ENCODE results near the gene DUSP15. TPM values are rescaled to one million over a fixed set of nuclear protein-coding genes. Genes with fewer than 3 reads are reported as not detected.
A peak's percentile ranks its signal among the peaks of the same experiment; 100 is the strongest.

Gene DUSP15
- total RNA-seq, 8 experiments from 2014 or later = 1.8 to 30.0 (median 14.5) TPM

DNA sequence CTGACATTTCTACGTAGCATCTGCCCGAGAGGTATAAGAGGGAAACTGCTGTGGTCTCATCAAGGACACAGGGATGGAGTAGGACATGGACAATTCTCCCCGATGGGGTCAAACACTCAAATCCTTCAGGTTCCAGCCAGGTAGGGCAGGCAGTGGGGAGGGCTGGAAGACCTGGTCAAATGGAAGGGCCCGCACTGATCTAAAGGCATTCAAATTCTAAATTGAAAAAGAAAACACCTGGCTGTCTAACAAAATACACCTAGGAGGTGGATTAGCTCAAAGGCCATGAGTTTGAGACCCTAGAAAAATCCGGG, 8.2 kb downstream of the DUSP15 start:
- Histone ChIP-seq H3K27ac (peak overlapping the region; percentile 56 to 82), H3K4me1 (replicated peaks in 1 of 2) (peaks cover 16 to 24% of the 10 kb centered on the region in 2 donors), H3K4me3 (peak overlapping the region in 3 of 5 donors; percentile 42 to 61 (median 45))
- WGBS, 10 experiments = 51 to 100% (median 78%) methylated on average over 1 to 4 of the region's 5 CpGs; no CpG with 5 or more reads in 4 of the 10 experiments
- no peak for ATAC-seq (replicated peaks in 6 of 8)
- in situ Hi-C loops (cut with MboI; ENCODE audit: low pct_unique_long_range_greater_than_20kb in 2 of 9, low sequenced_read_pairs in 9 of 9, unreplicated experiment in 9 of 9) = loop anchor here in 1 of 9 experiments (25.0 kb wide), 1 partner anchor 100 kb away; the partner anchor contains the start of genes PDRG1 and XKR7

DNA sequence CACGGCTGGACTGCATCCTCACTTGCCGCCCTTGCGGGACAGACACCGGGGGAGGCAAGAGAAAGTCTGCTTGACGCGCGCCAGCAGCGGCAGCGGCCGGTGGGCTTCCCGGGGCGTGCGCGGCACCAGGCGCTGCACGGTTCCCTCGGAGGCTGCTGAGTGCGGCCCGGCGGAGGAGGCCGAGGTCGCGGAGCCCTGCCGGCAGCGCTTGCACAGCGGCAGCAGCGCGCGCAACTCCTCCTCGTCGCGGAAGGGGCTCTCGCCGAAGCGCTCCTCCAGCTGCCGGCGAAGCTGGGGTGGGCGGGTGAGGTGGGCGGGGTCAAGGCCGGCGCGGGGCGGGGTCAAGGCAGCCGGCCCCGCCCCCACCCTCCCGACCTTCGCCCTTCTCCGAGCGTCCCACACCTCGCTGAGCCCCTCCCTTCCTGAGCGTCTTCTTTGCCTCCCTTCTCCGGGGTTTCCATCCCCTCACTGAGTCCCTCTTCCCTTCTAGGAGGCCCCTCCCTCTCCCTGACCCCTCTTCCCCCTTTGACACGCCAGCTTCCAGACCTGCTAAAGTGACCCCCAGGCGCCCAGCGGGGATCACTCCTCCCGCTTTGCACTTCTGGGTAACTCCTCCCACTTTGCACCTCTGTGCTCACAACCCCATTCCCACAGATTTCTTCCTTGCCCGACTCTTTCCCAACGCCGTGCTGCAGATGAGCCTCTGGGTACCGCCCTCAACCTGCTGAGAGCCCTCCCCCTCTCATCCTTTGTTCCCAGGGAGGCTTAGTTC, 8.8 kb downstream of the DUSP15 start:
- Histone ChIP-seq H3K27ac (peak overlapping the region; percentile 82 to 87), H3K4me1 (replicated peaks in 1 of 2) (peaks cover 16 to 24% of the 10 kb centered on the region in 2 donors), H3K4me3 (peak overlapping the region; percentile 42 to 61 (median 45))
- WGBS, 10 experiments = 0 to 60% (median 15%) methylated on average over 1 to 8 of the region's 60 CpGs; no CpG with 5 or more reads in 6 of the 10 experiments
- peak; percentile 67 to 94 (median 84) for ATAC-seq (replicated peaks in 6 of 8)
- in situ Hi-C loops (cut with MboI; ENCODE audit: low pct_unique_long_range_greater_than_20kb in 2 of 9, low sequenced_read_pairs in 9 of 9, unreplicated experiment in 9 of 9) = loop anchor here in 1 of 9 experiments (25.0 kb wide), 1 partner anchor 101 kb away; the partner anchor contains the start of genes PDRG1 and XKR7

GRCh38 chr20:31861135-31861384, 9.3 kb downstream of the DUSP15 start:
- no CpG with 5 or more reads among the region's 20 CpGs for WGBS, 10 experiments
- H3K4me3 ChIP-seq = peak overlapping the region; percentile 42 to 61 (median 45)
- peaks cover 16 to 24% of the 10 kb centered on the region in 2 donors for H3K4me1 ChIP-seq (replicated peaks in 1 of 2)
- peak overlapping the region; percentile 82 to 87 for H3K27ac ChIP-seq
- peak; percentile 29 to 75 (median 71) for ATAC-seq (replicated peaks in 6 of 8)
- in situ Hi-C loops (cut with MboI; ENCODE audit: low pct_unique_long_range_greater_than_20kb in 2 of 9, low sequenced_read_pairs in 9 of 9, unreplicated experiment in 9 of 9) = loop anchor here in 1 of 9 experiments (25.0 kb wide), 1 partner anchor 101 kb away; the partner anchor contains the start of genes PDRG1 and XKR7

GRCh38 chr20:31860390-31861134, 9.8 kb downstream of the DUSP15 start:
- H3K4me3 ChIP-seq = peak overlapping the region; percentile 42 to 61 (median 45)
- H3K4me1 ChIP-seq (replicated peaks in 1 of 2) = peaks cover 16 to 24% of the 10 kb centered on the region in 2 donors
- in situ Hi-C loops (cut with MboI; ENCODE audit: low pct_unique_long_range_greater_than_20kb in 2 of 9, low sequenced_read_pairs in 9 of 9, unreplicated experiment in 9 of 9) = loop anchor here in 1 of 9 experiments (25.0 kb wide), 1 partner anchor 102 kb away; the partner anchor contains the start of genes PDRG1 and XKR7
- peak in 7 of 8 experiments; percentile 6 to 70 (median 25) for ATAC-seq (replicated peaks in 6 of 8)
- H3K27ac ChIP-seq = peak overlapping the region; percentile 82 to 87
- WGBS, 10 experiments = 0 to 22% (median 11%) methylated on average over 1 to 4 of the region's 15 CpGs; no CpG with 5 or more reads in 3 of the 10 experiments

GRCh38 chr20:31859998-31860380, 10.3 kb downstream of the DUSP15 start:
- in situ Hi-C loops (cut with MboI; ENCODE audit: low pct_unique_long_range_greater_than_20kb in 2 of 9, low sequenced_read_pairs in 9 of 9, unreplicated experiment in 9 of 9) = loop anchor here in 3 of 9 experiments (10.0 to 25.0 kb wide), 3 partner anchors 95 to 165 kb away; partner anchors contain the start of genes PDRG1 (in 2 of the 3) and XKR7 (in 1 of the 3)
- no peak for ATAC-seq (replicated peaks in 6 of 8)
- peak overlapping the region in 1 of 5 donors; percentile 45 for H3K4me3 ChIP-seq
- H3K27ac ChIP-seq = peak overlapping the region in 1 of 2 donors; percentile 82
- 10 to 80% (median 53%) methylated on average over 1 to 6 of the region's 7 CpGs for WGBS, 10 experiments
- peaks cover 16 to 24% of the 10 kb centered on the region in 2 donors for H3K4me1 ChIP-seq (replicated peaks in 1 of 2)

GRCh38 chr20:31859266-31859997, 10.9 kb downstream of the DUSP15 start:
- in situ Hi-C loops (cut with MboI; ENCODE audit: low pct_unique_long_range_greater_than_20kb in 2 of 9, low sequenced_read_pairs in 9 of 9, unreplicated experiment in 9 of 9) = loop anchor here in 3 of 9 experiments (10.0 to 25.0 kb wide), 3 partner anchors 95 to 165 kb away; partner anchors contain the start of genes PDRG1 (in 2 of the 3) and XKR7 (in 1 of the 3)

DNA sequence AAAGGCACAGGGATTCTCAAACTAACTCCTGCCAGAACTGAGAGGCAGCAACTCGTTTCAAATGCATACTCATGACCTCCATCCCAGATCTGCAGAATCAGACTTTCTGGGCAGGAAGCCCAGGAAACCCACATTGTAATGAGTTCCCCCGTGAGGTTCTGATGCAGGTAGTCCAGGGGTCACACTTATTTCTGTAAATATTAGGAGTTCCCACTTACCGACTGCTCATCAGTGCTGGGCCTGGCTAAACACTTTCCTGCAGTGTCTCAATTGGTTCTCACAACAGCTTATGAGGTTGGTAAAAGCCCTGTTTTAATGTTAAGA, 11.6 kb downstream of the DUSP15 start:
- 20 to 90% (median 83%) methylated on average over 1 to 2 of the region's 3 CpGs; no CpG with 5 or more reads in 6 of the 10 experiments for WGBS, 10 experiments
- H3K27ac ChIP-seq = no peak overlapping the region
- no peak overlapping the region for H3K4me3 ChIP-seq
- in situ Hi-C loops (cut with MboI; ENCODE audit: low pct_unique_long_range_greater_than_20kb in 2 of 9, low sequenced_read_pairs in 9 of 9, unreplicated experiment in 9 of 9) = loop anchor here in 3 of 9 experiments (10.0 to 25.0 kb wide), 3 partner anchors 96 to 166 kb away; partner anchors contain the start of genes PDRG1 (in 2 of the 3) and XKR7 (in 1 of the 3)
- H3K4me1 ChIP-seq (replicated peaks in 1 of 2) = peaks cover 16 to 24% of the 10 kb centered on the region in 2 donors
- no peak for ATAC-seq (replicated peaks in 6 of 8)

More at GRCh38 chr20:31859266-31859997, 10.9 kb downstream of the DUSP15 start:
- 23 to 100% (median 76%) methylated on average over 1 to 3 of the region's 5 CpGs; no CpG with 5 or more reads in 6 of the 10 experiments for WGBS, 10 experiments
- Histone ChIP-seq H3K4me1 (replicated peaks in 1 of 2) (peaks cover 16 to 24% of the 10 kb centered on the region in 2 donors), H3K27ac (no peak overlapping the region), H3K4me3 (no peak overlapping the region)
- ATAC-seq (replicated peaks in 6 of 8) = no peak

DNA sequence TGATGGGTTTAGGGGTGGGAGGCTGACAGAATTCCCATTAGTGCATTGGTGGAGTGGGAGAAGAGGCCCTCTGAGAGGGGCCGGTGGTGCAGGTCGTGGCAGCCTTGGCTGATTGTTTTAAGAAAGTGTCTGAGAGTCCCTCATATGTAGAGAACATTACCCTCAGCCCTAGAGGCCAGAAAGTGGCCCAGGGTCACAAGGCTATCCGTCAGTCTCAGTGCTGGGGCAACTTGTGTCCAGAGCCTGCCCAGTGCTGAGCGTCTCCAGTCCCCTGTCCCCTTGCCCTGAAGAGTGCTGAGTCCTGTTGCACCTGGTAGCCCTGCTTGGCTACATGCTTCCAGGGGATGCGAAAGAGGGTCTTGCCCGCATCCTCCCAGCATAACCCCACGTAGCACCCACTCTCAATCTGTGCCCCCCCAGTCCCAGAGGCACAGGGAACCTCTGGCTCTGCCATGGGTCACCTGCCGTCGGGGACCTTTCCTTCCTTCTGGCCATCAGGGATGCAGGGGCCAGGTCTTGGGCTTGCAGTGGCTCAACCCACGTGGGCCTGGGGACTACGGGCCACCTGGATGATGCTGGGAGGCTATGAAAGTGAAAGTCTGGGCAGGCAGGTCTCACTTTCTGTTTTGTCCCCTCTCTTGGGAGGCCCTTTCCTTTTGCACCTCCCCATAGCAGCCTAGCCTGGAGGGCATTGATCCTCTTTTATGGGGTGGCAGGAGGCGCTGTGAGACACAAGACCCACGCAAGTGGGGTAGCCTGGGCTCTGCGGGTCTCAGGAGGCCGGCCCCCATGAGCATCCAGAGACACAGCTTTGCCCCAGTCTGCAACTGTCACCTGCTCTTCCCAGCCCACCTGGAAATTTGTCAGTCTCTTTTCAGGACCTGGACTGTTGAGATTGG, 12.2 kb downstream of the DUSP15 start:
- Histone ChIP-seq H3K27ac (no peak overlapping the region), H3K4me1 (replicated peaks in 1 of 2) (peaks cover 16 to 24% of the 10 kb centered on the region in 2 donors), H3K4me3 (no peak overlapping the region)
- ATAC-seq (replicated peaks in 6 of 8) = no peak
- 0 to 100% (median 83%) methylated on average over 1 to 10 of the region's 15 CpGs; no CpG with 5 or more reads in 2 of the 10 experiments for WGBS, 10 experiments
- in situ Hi-C loops (cut with MboI; ENCODE audit: low pct_unique_long_range_greater_than_20kb in 2 of 9, low sequenced_read_pairs in 9 of 9, unreplicated experiment in 9 of 9) = loop anchor here in 3 of 9 experiments (10.0 to 25.0 kb wide), 3 partner anchors 97 to 167 kb away; partner anchors contain the start of genes PDRG1 (in 2 of the 3) and XKR7 (in 1 of the 3)

DNA sequence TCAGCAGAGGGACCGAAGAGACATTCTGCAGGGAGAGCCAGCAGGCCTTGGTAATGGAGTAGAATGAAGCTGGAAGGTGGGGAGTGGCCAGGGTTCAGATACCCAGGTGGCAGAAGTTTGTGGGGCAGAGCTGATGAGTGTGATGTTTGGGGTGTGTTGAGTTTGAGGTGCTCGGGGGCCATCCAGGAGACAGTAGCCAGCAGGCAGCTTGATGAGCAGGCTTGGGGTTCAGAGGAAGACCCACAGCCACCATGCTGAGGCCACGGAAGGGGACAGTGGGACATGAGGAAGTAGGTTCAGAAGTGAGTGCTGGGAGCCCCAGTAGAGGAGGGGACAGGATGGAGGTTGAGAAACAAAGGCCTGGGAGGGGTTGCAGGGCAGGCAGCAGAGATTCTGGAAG, 13.8 kb downstream of the DUSP15 start:
- Histone ChIP-seq H3K27ac (no peak overlapping the region), H3K4me1 (replicated peaks in 1 of 2) (peaks cover 15 to 20% of the 10 kb centered on the region in 2 donors), H3K4me3 (no peak overlapping the region)
- WGBS, 10 experiments = 0 to 100% (median 55%) methylated on average over 1 to 3 of the region's 3 CpGs; no CpG with 5 or more reads in 2 of the 10 experiments
- ATAC-seq (replicated peaks in 6 of 8) = no peak
- in situ Hi-C loops (cut with MboI; ENCODE audit: low pct_unique_long_range_greater_than_20kb in 2 of 9, low sequenced_read_pairs in 9 of 9, unreplicated experiment in 9 of 9) = loop anchor here in 3 of 9 experiments (10.0 to 25.0 kb wide), 3 partner anchors 98 to 168 kb away; partner anchors contain the start of genes PDRG1 (in 2 of the 3) and XKR7 (in 1 of the 3)

DNA sequence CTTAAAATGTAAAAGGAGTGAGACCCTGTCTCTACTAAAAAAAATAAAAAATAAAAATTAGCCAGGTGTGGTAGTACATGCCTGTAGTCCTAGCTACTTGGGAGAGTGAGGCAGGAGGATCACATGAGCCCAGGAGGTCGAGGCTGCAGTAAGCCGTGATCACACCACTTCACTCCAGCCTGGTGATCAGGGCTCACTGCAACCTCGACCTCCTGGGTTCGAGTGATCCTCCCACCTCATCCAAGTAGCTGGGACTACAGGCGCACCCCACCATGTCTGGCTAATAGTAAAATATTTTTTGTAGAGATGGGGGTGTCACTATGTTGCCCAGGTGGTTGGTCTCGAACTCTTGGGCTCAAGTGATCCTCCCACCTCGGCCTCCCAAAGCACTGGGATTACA, 16.8 kb downstream of the DUSP15 start:
- 22 to 89% (median 77%) methylated on average over 2 to 7 of the region's 7 CpGs; no CpG with 5 or more reads in 3 of the 10 experiments for WGBS, 10 experiments
- no peak for ATAC-seq (replicated peaks in 6 of 8)
- H3K4me3 ChIP-seq = no peak overlapping the region
- no peak overlapping the region for H3K27ac ChIP-seq
- H3K4me1 ChIP-seq (replicated peaks in 1 of 2) = peaks cover 4 to 7% of the 10 kb centered on the region in 2 donors
- in situ Hi-C loops (cut with MboI; ENCODE audit: low pct_unique_long_range_greater_than_20kb in 2 of 9, low sequenced_read_pairs in 9 of 9, unreplicated experiment in 9 of 9) = loop anchor here in 3 of 9 experiments (10.0 to 25.0 kb wide), 3 partner anchors 101 to 171 kb away; partner anchors contain the start of genes PDRG1 (in 2 of the 3) and XKR7 (in 1 of the 3)

Data from motor neuron (in vitro differentiated cells).